Eye (tissue), 1 donor: Measurements from ENCODE around the gene CLIC5.
"Not testable (repeated sequence)": the region's sequence is repeated elsewhere in the genome, so short reads cannot be mapped to it uniquely, and the experiment has no call there.

Experiments used
- DNase-seq: peaks from one replicate; pipeline ENCODE4 v3.0.0-alpha.2; 2015

CLIC5 gene

DNA sequence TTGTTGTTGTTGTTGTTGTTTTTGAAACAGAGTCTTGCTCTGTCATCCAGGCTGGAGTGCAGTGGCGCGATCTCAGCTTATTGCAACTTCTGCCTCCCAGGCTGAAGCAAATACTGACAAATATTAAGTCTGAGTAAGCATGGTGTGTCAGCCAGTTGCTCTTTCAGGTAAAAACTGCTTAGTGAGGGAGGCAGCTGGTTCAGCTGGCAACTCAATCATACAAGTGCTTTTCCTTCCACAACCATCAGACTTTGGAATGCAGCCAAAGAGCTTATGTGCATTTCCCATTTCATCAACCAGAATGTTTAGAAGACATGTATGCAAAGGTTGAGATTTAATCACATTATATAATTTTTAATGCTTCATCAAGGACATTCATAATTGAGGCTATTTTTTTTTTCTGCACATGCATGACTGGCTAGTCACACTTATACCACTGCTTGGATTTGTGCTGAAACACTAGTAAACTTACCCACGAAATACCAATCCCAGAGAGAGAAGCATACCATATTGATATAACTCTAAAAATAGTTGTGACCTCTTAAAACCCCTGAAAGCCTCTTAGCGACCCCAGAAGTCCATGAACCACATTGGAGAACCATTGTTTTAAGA, 56.0 kb downstream of the CLIC5 start:
- peak; percentile 70 for DNase-seq

DNA sequence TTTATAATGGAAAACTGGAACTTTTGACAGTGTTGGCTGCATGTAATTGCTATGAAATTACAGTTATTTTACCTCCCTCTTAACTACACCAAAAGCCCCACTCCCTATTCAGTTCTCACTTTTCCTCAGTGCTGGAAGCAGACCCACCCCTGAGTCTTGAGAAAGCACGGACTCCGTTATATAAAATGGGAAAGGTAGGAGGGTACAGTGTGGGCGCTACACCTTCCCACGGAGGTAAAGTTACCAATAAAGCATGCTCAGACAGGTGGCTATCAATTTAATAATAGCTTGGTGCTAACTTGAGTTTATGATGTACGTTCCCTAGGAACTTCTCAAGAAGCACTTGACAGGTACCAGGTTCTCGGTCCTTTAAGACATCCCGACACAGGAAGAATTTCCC, 59.0 kb downstream of the CLIC5 start:
- no peak for DNase-seq

DNA sequence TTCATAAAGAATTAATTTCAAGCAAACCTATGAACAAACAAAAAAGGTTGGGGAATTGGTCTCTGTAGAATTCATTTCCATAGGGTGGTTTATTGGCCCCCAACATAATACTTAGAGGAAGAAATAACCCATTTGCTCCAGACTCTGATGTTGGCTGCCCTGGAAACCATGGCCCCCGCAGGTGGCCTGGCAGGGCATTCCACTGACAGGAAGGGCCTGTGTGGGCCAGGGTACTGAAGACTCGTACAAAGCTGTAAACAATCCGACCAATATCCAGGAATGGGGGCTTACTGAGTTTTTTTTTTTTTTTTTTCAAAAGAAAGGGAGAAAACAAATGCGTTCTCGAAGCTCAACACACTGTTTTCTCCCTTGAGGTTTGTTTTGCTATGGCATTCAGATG, 59.5 kb downstream of the CLIC5 start:
- no peak for DNase-seq

DNA sequence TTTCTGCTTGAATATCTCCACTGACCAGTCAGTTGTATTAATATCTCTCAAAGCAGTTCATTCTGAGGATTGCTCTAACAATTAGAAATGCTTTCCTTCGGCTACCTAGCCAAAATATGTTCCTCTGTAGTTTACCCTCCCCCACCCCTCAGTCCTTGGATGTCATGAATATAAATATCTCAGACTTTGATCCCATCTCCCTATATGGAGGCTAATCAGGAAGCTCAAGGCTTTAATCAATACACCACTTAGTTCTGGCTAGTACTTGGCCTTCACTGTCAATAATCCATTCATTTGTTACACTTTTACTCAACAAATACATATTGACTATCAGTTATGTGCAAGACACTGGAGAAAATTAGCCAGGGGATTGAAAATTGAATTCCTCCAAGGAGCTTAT, 60.1 kb downstream of the CLIC5 start:
- DNase-seq, result no peak

DNA sequence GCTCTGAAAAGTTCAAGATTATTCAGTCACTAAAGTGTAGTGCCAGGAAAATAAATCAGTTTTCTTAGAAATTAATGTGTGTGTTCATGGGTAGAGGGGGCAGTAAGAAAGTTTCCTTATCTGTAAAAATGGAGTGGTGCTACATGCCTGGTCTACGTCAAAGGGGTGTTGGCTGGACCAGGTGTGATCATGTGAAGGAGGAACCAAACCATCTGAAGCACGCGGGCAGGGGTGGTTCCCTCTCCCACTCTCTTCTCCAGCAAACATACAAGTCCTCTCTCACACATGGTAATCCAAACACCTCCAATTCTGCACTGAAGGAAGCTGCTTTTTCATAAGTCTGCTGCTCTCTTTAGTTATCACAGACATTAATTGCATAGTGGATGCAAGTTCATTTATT, 63.1 kb downstream of the CLIC5 start:
- DNase-seq, result no peak

DNA sequence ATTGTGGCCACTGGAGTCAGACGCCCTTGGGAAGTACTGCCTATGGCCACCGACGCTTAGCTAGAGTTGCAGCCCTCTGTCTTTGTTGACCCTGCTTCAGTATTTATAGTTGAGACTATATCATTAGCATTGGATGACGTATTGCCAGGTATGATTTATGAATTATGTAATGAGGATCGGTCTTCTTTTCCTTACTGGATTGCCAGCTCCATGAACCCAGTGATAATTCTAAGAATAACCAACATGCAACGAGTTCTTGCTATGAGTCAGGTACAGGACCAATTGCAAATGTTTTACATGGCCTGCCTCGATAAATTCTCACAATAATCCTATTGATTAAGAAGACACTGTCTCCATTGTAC, 63.5 kb downstream of the CLIC5 start:
- no peak for DNase-seq

DNA sequence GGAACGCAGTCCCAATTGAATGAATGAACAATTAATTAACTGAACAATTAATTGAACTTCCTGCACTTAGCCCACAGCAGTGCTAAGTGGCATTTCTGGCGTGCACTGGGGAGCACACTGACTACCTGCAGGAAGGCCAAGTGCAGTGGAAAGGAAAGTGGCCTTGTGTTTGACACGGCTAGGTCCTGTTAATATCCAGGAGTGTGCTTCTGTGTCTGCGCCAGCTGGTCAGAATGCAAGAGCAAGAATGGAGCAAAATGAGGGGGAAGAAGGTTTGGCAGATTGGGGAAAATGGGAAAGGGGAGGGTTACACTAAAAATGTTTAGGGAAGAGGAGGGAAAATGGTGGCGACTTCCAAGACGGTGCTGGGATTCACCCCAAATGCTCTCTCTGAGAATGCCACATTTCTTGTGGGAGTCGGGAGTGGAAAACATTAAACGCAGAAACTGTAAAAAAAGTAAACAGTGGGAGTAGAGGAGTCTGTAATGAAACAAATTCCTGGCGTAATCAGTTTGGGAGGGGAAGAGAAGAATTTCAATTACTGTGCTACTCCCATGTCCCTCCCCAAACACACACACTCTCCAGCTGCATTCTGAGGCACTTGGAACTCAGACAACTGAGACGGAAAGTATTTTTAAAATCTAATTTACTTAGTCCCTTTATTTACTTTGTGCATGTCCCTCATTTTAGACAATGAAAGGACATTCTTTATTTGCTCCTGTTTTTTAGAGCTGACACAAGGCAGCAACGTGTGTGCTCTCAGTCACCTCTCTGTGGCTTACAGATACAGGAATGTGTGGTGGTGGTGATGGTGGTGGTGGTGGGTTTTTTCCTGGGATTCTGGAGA, 64.1 kb downstream of the CLIC5 start:
- DNase-seq, result no peak

DNA sequence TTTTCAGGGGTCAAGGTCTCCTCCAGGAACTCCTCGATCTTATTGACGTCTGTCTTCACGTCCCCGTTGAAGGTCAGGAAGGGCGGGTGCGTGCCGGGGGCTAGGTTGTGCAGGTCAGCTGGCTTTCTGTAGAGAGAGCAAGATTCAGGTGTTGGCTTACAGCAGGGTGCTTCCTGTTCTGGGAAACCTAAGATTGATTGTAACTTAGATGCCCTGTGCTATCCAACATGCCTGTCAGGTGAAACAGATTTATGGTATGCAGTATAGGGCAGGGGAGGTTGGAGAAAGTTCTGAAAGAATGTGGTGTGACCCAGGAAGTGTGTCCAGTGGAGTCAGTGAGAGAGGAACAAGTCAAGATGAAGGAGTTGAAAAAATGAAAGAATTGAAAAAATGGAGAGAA, 66.4 kb downstream of the CLIC5 start:
- no peak for DNase-seq

DNA sequence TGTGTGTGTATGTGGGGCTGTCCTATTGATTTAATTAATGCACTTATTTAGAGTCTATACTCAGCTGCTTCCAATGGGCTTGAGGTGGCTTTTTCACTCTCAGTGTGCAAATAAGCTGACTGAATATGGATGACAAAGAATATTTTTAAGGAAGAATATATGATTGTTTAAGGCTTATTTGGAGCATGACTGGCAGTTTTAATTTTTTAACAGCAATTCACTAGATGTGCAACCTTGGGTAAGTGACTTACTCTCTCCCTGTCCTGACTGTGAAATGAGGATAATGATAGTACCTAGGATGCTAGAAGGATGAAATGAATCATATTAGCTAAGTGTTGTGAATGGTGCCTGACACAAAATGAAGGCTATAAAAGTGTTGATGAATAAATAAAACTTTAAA, 67.9 kb downstream of the CLIC5 start:
- DNase-seq, result no peak

DNA sequence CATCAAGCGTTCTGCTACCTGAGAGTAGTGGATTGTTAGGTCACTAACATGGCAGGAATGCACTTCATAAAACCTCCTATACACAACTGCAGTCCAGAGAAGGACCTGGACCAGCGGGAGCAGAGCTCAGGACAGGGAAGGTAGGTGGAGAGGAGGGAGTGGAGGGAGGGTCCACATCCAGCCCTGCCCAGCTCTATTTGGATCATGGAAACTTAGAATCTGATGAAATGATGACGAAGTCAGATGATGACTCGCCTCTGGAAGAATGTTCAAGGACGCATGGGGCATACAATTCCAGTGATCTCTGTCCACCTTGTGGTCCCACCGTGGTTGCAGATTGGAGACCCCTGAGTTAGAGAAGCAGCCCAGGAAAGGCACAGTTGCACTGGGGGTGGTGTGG, 68.8 kb downstream of the CLIC5 start:
- DNase-seq, result no peak

DNA sequence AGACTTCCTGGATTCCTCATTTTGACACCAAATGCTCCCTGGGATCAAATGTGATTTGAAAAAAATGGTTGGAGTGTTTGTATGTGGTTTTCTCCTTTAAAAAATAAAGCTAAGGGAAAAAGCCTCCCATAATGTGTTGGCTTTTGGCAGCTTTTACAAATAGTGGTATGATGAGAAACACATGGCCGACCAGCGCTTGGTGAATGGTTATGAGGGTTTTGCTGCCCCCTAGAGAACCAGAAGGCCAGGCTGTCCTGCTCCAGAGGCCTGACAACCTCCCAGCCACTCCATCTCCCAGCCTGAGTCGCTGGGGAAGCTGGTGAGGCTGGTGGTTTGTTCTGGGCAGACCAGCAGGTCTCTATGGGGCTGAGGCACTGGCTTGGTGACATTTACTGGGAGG, 69.3 kb downstream of the CLIC5 start:
- DNase-seq, result peak; percentile 76

DNA sequence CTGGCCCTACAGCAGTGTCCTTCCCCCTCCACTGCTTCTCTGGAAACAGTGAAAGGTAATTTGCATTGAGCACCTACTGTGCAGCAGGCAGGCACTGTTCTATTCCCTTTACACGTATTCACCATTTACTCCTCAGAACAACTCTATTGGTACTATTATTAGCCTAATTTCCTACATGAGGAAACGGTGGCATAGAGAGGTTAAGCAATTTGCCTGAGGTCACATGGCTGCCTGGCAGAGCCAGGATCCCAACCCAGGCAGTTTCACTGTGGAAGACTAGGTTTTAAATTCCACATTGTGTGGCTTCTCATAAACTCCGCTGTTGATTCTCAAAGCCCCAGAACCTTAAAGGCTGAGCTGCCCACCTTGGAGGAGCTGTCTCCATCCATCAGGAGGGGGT, 72.7 kb downstream of the CLIC5 start:
- DNase-seq, result no peak

DNA sequence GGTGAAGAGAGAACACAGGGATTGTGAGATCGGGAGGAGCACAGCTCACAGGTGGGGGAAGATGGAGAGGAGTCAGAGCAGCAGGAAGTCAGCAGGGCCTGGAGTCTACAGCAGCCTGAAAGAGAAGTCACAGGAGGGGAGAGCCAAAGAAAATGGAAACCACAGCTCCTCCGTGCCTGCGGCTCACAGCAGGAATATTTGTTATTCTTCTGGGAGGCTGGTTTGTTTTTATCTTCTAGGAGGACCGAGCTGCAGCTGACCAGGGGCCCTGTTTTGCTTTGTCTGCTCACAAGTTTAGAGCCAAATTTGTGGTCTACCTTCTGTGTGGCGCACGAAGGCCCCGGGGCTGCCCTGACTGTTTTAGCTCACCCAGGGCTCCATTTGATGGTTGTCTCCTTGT, 81.8 kb downstream of the CLIC5 start:
- no peak for DNase-seq

DNA sequence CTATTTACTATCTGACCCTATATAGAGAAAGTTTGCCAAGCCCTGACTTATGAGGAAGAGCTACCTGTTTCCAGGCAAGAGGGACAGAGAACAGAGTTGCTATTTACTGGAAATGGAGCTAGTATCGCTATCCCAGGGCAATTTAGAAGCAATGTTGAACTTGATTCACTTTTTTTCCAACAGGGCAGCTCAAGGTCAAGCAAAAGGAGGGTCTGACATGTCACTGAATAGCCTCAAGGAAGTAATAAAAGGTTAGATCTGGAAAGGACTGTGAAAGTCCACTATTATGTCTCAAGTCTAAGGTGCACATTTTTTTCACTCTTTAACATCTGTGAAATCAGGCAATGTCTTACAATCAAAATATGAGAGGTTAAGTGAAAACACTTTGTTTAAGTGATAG, 84.4 kb downstream of the CLIC5 start:
- DNase-seq, result no peak

DNA sequence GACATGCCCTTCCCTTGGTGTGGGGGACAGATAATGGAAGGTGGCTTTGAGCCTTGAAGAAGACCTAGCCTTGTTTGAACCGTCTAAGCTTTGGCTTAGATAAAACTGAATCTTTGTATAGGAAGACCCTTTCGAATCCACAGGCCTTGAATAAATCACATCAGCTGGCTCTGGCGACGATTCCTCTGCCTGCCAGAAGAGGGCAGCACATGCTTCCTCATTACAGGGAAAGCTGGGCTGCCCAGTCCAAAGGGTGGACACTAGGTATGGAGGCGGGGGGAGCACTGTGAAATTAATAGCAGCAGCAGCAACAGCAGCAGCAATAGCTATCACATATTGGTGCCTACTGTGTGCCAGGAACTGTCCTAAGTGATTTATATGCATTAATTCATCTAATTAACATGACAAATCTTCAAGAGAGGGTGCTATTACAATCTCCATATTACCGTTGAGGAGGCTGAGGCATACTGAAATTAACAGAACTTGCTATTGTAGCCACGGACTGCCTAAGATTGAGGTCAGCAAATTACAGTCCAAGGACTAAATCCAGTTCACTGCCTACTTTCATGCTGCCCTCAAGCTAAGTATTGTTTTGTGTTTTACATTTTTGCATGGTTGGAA, 85.1 kb downstream of the CLIC5 start:
- peak; percentile 80 for DNase-seq

DNA sequence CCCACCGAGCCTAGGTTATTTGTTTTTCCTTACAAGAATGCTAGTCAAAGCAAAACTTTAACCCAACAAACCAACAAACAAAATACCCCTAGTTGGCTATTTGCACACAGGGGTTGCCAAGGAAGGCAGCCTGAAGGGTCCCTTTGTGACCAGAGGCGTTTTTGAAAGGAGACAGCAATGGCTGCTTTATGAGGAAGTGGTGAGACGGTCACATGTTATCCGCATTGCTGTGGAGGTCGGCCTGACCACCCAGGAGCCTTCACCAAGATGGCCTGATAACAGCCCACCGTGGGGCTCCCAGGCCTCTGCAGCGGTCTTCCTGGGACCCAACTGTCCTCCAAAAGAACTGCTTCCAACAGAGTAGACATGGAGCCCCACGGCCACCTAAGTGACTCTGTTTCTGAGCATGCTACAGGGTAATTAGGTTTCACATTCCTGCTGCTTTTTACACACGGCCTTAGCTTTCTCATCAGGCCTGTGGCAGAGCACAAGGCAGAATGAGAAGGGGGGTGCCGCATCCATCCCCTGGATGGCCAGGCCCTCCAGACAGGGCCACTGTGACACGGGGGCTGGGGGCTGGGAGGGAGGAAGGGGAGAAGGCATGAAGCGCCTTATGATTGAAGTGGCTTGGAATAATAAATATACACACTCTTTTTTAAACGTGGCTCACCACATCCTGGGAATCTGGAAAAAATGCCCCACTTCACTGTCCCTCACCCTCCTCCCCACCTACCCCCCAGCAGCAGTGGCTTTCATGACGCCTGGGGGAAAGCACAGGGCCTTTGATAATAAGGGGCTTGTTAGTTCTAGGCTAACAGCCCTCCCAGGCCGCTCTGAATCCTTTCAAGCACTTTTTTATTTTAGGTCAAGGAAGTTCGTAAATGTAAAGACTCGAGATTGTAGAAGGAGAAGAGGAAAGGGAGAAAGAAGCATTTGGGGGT, 86.0 kb downstream of the CLIC5 start:
- DNase-seq, result no peak

DNA sequence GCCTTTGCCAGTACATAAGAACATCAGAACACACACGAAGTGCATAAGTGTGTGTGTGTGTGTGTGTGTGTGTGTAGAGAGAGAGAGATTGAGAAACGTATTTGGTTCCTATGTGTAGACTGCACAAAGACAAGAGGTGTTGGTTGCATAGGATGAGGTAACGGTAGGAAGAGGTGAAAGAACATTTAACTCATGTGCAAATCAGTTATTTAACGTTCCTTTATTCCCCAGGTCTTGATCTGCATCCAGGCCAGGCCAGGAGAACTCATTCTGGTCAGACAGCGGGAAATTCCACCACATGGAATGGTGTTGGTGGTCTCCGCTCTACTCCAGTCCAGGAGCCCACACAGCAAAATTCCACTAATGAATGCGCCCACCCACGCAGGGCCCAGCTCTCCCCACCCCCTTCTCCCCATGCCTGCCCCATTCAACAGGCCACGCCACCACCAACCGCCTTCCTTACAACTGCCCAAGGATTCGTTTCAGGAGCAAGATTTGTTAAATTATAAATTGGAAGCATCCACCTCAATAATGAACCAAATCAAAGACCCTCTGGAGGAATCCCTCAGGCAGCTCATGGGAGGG, 86.8 kb downstream of the CLIC5 start:
- DNase-seq, result no peak

DNA sequence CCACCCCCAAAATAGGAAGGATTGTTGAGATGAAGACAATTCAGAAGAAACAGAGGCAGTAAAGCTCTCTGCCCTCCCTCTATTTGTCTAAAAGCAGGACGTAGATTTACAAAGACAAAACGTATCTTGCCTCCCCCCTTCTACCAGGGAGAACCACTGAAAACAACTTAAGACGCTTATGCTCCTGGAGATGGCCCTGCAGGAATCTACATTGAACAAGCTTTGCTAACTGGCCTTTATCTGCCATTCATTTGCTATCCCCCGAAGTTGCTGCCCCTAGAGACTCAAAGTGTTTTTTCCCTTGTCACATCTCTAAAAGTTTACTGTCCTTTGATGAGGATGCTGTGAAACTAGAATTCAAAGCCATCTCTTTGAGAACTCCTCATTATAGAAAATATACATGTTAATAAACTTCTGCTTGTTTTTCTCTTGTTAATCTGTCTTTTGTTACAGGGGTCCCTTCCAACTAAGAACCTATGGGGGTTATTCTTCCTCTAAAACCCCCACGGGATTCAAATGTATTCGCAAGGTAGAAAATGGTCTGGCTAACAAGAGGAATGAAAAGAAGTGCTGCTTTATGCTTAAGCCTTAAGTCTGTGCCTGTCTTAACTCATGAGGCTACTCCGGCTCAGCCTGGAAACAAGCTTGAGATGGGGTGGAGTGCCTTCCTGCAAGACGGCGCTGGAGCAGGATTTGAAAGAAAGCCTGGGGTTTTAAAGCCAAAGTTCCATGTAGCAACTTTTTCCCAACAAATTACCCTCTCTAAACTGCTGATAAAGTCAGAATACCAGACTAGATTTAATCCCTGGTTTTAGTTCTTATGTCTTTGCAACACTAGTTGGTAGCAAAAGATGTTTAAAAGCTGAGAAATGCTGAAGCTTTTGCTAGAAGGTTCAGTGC, 88.0 kb downstream of the CLIC5 start:
- no peak for DNase-seq

DNA sequence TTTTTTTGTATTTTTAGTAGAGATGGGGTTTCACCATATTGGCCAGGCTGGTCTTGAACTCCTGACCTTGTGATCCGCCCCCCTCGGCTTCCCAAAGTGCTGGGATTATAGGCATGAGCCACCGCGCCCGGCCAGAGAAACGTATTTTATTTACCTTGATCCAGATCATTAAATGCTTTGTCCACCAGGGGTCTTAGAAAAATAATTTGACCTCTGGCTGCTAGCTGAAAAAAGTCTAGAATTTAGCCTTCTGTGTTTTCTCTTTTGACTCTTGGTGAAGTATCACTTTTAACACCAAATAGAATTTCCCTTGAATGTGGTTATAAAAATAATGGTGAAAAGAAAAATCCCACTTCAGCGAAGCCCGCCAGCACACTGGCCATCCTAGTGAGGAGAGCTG, 89.2 kb downstream of the CLIC5 start:
- not testable (repeated sequence) for DNase-seq

DNA sequence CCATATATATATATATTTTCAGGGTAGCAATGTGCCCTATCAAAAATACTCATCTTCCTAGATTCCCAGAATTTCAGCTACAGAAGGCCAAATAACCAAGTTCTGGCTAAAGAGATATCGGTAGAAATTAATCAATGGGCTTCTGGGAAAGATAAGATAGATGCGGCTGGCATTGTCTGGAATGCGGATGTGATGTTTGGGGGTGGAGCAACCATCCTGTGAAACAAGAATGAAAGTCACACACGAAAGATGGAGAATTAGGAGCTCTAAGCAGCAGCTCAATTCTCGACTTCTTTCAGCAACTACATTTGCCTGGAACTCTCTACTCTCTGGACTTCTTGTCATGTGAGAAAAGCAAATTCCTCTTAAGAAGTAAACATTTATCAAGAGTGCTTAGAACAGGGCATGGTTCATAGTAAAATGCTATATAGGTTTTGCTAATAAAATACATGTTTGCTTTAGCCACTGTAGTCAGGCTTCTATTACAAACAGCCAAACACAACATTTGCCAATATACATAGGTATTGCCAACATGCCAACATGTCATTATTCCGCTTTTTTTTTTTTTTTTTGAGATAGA, 90.8 kb downstream of the CLIC5 start:
- no peak for DNase-seq

DNA sequence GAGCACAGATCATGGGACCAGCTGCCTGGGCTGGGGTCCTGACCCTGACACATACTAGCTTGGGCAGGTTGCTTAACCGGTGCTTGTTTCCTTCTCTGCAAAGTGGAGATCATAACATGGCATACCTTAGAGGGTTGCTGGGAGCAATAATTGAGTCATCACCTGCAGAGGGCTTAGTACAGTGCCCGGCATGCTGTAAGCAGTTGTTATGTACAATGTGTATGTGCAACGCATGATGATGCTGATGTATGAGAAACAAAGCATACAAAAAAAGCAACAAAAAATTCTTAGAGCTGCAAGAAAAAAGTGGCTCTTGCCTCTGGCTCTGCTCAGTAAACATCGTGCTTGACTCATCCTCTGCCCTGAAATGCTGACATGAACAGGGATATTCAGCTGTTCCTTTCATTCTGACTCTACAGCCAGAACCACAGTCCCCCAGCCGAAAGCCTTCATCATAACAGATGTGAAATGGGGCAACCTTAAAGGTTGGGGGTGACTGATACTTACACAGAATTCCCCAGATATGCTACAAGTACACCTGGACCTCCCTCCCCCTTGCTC, 91.7 kb downstream of the CLIC5 start:
- DNase-seq, result no peak
